ENCODE data around the gene ZNF66.
"Not testable (repeated sequence)": the region's sequence is repeated elsewhere in the genome, so short reads cannot be mapped to it uniquely, and the experiment has no call there.

The ZNF66 gene

GRCh38 chr19:20776083-20777076, at the start of gene ZNF66:
ZNF66 (plus strand) TSS chr19:20776304; CDS start chr19:20776448, 144 bp downstream.
- in situ Hi-C loops (cut with MboI; ENCODE audit: low sequenced_read_pairs) = no loop called here

GRCh38 chr19:20750169-20750568, 25.9 kb upstream of the ZNF66 start:
- in situ Hi-C loops (cut with MboI; ENCODE audit: low sequenced_read_pairs) = not testable (repeated sequence)

GRCh38 chr19:20752291-20752690, 23.8 kb upstream of the ZNF66 start:
- in situ Hi-C loops (cut with MboI; ENCODE audit: low sequenced_read_pairs) = not testable (repeated sequence)

- in situ Hi-C loops (cut with MboI; ENCODE audit: low sequenced_read_pairs) = not testable (repeated sequence)
Measured at GRCh38 chr19:20769225-20769736, 6.8 kb upstream of the ZNF66 start.

- in situ Hi-C loops (cut with MboI; ENCODE audit: low sequenced_read_pairs) = no loop called here
Measured at GRCh38 chr19:20787786-20788185, 11.7 kb downstream of the ZNF66 start.

- in situ Hi-C loops (cut with MboI; ENCODE audit: low sequenced_read_pairs) = no loop called here
Measured at GRCh38 chr19:20791806-20792205, 15.7 kb downstream of the ZNF66 start.

GRCh38 chr19:20806311-20807262, 30.5 kb downstream of the ZNF66 start:
- in situ Hi-C loops (cut with MboI; ENCODE audit: low sequenced_read_pairs) = not testable (repeated sequence)

GRCh38 chr19:20840371-20840770, 64.3 kb downstream of the ZNF66 start:
- in situ Hi-C loops (cut with MboI; ENCODE audit: low sequenced_read_pairs) = no loop called here

Data from HL-60/S4 treated with retinoic acid at 250 ng/mL for 4 days and 3 days (cell line).